Activated T-helper 17 cell treated with anti-CD3 and anti-CD28 coated beads, Interleukin-2, amount 50 U/mL, for 72 hours (primary cell): ENCODE measurements around the gene TM9SF3. TPM values are rescaled to one million over a fixed set of nuclear protein-coding genes. Genes with fewer than 3 reads are reported as not detected.

ENCODE experiments used
- ATAC-seq: fragments of 150-1000 bp; cut with Tn5 transposase; replicated peaks from 2 replicates; pipeline ENCODE4 v1.10.0; 2021; ENCODE audit warnings: mild to moderate bottlenecking, moderate library complexity
- H3K27ac Mint-ChIP-seq: one replicate; pipeline ENCODE4 v1.8.0; 2022; ENCODE audit warnings: mixed read lengths
- H3K27me3 Mint-ChIP-seq: one replicate; pipeline ENCODE4 v1.8.0; 2022; ENCODE audit warnings: mixed read lengths
- H3K36me3 Mint-ChIP-seq: one replicate; pipeline ENCODE4 v1.8.0; 2022; ENCODE audit warnings: low read depth, mild to moderate bottlenecking, mixed read lengths
- H3K4me1 Mint-ChIP-seq: one replicate; pipeline ENCODE4 v1.8.0; 2022; ENCODE audit warnings: mixed read lengths
- H3K4me3 Mint-ChIP-seq: one replicate; pipeline ENCODE4 v1.8.0; 2022; ENCODE audit warnings: mild to moderate bottlenecking, mixed read lengths
- H3K9me3 Mint-ChIP-seq: one replicate; pipeline ENCODE4 v1.8.0; 2022; ENCODE audit warnings: mixed read lengths
- total RNA-seq, 2 donors: library from RNA; stranded (reverse); gene quantifications; one replicate each; pipeline ENCODE4 v1.2.3, GENCODE V29; 2022

TM9SF3 gene
- 100 to 1,000 TPM in 1 of 2 donors, 10 to 100 TPM in 1; 80.3 to 101 TPM for total RNA-seq

- Mint-ChIP-seq H3K36me3 (peaks cover 30% of the 10 kb centered on the region), H3K27me3 (no peaks in the 10 kb centered on the region), H3K4me1 (peaks cover 23% of the 10 kb centered on the region), H3K4me3 (peak within 1 kb of the TSS; percentile 99), H3K9me3 (no peaks in the 10 kb centered on the region), H3K27ac (peak within 1 kb of the TSS; percentile 98)
- ATAC-seq = peak; percentile 78
Observed at GRCh38 chr10:96586419-96587263, at the start of gene TM9SF3. TM9SF3 (minus strand) TSS chr10:96587012; CDS start chr10:96586835, 177 bp downstream.

DNA sequence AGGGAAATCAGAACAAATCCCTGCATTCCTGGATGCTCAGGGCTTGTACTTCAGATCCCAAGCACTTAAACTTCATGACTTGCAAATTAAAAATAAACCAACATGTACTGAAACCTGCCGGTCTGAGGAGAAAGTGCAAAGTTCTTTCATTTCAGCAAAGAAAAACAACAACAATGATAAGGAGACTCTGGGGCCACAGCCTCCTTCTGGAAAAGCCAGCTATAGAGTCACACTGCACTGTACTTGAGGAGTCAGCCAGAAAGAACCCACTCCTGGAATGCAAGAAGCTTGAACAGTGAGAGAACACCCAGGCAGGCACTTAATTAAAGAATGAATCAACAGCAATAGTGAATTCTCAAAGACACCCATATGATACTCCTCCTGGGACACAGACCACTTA lies 49.7 kb upstream of the TM9SF3 start:
- H3K27ac Mint-ChIP-seq = no peak overlapping the region
- no peaks in the 10 kb centered on the region for H3K27me3 Mint-ChIP-seq
- H3K36me3 Mint-ChIP-seq = no peaks in the 10 kb centered on the region
- no peaks in the 10 kb centered on the region for H3K4me1 Mint-ChIP-seq
- H3K9me3 Mint-ChIP-seq = no peaks in the 10 kb centered on the region
- ATAC-seq = no peak
- H3K4me3 Mint-ChIP-seq = no peak overlapping the region

DNA sequence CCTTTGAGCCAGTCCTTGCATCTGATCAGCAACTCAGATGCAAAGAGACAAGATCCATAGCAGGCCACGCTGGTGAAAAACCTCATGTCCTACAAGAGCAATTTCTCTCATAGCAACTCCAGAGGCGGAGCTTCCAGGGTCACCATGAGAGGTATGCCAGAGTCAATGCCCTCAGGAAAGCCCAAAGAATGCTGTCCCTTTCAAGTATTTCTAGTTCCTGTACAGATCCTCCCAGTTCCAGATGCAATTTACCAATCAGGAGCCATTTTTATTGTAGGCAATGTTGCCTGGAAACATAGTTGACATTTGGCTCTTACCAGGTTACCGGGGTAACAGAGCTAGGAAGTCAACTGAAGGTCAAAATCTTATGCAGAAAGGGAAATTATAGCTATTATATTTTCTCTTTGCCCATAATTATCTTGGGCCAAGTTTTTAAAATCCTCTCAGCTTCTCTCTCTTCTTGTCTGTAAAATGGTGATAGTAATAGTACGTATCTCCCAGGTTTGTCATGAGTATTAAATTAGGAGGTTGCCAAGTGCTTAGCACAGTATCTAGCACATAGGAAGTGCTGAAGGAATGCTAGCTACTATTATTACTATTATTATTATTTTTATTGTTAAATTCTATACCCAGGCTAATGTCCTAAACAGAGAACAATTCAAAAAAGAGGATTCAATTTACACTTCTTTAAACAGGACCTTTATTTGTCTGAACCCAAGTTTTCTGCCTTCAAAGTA lies 46.3 kb upstream of the TM9SF3 start:
- H3K36me3 Mint-ChIP-seq = no peaks in the 10 kb centered on the region
- no peak overlapping the region for H3K4me3 Mint-ChIP-seq
- no peaks in the 10 kb centered on the region for H3K9me3 Mint-ChIP-seq
- H3K27ac Mint-ChIP-seq = no peak overlapping the region
- ATAC-seq = no peak
- H3K4me1 Mint-ChIP-seq = no peaks in the 10 kb centered on the region
- peaks cover 3% of the 10 kb centered on the region for H3K27me3 Mint-ChIP-seq

GRCh38 chr10:96627292-96627691 lies 40.5 kb upstream of the TM9SF3 start:
- H3K36me3 Mint-ChIP-seq = no peaks in the 10 kb centered on the region
- H3K27me3 Mint-ChIP-seq = peaks cover 3% of the 10 kb centered on the region
- no peak for ATAC-seq
- H3K27ac Mint-ChIP-seq = no peak overlapping the region
- no peaks in the 10 kb centered on the region for H3K9me3 Mint-ChIP-seq
- no peaks in the 10 kb centered on the region for H3K4me1 Mint-ChIP-seq
- H3K4me3 Mint-ChIP-seq = no peak overlapping the region

- Mint-ChIP-seq H3K4me3 (no peak overlapping the region), H3K27me3 (peaks cover 3% of the 10 kb centered on the region), H3K27ac (no peak overlapping the region), H3K4me1 (no peaks in the 10 kb centered on the region), H3K36me3 (no peaks in the 10 kb centered on the region), H3K9me3 (no peaks in the 10 kb centered on the region)
- ATAC-seq = no peak
Observed at GRCh38 chr10:96626795-96627194, 40.0 kb upstream of the TM9SF3 start.

DNA sequence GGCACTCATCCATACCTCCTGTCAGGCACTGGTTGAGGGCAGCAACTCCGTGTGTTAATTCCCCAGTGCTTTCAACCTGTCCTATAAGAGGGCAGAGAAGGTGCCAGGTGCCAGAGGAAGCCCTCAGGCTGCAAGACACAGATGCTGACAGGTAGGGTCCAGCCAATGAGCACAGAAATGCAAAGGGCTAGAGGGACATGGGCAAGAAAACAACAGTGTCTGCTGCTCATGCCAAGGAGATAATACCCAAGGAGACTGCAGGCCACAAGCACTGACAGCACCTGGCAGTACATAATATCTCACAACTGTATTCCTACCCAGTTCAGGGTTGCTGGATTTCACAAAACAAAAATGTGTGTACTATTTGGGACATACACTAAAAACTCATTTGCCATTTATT lies 38.4 kb upstream of the TM9SF3 start:
- no peak for ATAC-seq
- Mint-ChIP-seq H3K36me3 (no peaks in the 10 kb centered on the region), H3K9me3 (no peaks in the 10 kb centered on the region), H3K27me3 (no peaks in the 10 kb centered on the region), H3K27ac (no peak overlapping the region), H3K4me1 (no peaks in the 10 kb centered on the region), H3K4me3 (no peak overlapping the region)

GRCh38 chr10:96622013-96622787 lies 35.4 kb upstream of the TM9SF3 start:
- Mint-ChIP-seq H3K9me3 (no peaks in the 10 kb centered on the region), H3K27ac (no peak overlapping the region), H3K36me3 (no peaks in the 10 kb centered on the region), H3K4me1 (no peaks in the 10 kb centered on the region), H3K4me3 (no peak overlapping the region), H3K27me3 (no peaks in the 10 kb centered on the region)
- no peak for ATAC-seq

- H3K27ac Mint-ChIP-seq = no peak overlapping the region
- no peaks in the 10 kb centered on the region for H3K4me1 Mint-ChIP-seq
- no peak for ATAC-seq
- no peaks in the 10 kb centered on the region for H3K27me3 Mint-ChIP-seq
- H3K36me3 Mint-ChIP-seq = no peaks in the 10 kb centered on the region
- no peaks in the 10 kb centered on the region for H3K9me3 Mint-ChIP-seq
- no peak overlapping the region for H3K4me3 Mint-ChIP-seq
Observed at GRCh38 chr10:96619796-96620773, 33.3 kb upstream of the TM9SF3 start.

DNA sequence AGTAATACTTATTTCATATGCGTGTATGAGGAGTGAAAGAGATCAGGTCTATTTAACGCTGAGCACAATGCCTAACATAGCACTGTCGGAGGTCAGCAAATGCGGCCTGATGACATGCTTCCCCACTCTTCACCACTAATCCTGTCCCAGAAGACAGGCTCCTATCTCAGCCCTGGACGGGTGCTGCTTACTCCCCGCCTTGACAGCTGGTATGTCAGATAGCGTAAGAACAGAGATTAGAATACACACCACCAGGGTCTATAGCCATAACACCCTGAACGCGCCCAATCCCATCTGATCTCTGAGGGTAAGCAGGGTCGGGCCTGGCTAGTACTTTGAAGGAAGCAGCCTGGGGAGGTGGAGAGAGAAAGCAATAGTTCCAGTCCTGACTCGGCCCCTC lies 32.3 kb upstream of the TM9SF3 start:
- no peaks in the 10 kb centered on the region for H3K4me1 Mint-ChIP-seq
- H3K9me3 Mint-ChIP-seq = no peaks in the 10 kb centered on the region
- H3K27me3 Mint-ChIP-seq = no peaks in the 10 kb centered on the region
- H3K27ac Mint-ChIP-seq = no peak overlapping the region
- no peak overlapping the region for H3K4me3 Mint-ChIP-seq
- ATAC-seq = no peak
- H3K36me3 Mint-ChIP-seq = no peaks in the 10 kb centered on the region

GRCh38 chr10:96618653-96619052 lies 31.8 kb upstream of the TM9SF3 start:
- Mint-ChIP-seq H3K27ac (no peak overlapping the region), H3K9me3 (no peaks in the 10 kb centered on the region), H3K36me3 (no peaks in the 10 kb centered on the region), H3K4me1 (no peaks in the 10 kb centered on the region), H3K27me3 (no peaks in the 10 kb centered on the region), H3K4me3 (no peak overlapping the region)
- ATAC-seq = no peak

- Mint-ChIP-seq H3K4me3 (no peak overlapping the region), H3K9me3 (no peaks in the 10 kb centered on the region), H3K27me3 (no peaks in the 10 kb centered on the region), H3K27ac (no peak overlapping the region), H3K4me1 (no peaks in the 10 kb centered on the region), H3K36me3 (no peaks in the 10 kb centered on the region)
- no peak for ATAC-seq
Observed at GRCh38 chr10:96616961-96617360, 30.1 kb upstream of the TM9SF3 start.

DNA sequence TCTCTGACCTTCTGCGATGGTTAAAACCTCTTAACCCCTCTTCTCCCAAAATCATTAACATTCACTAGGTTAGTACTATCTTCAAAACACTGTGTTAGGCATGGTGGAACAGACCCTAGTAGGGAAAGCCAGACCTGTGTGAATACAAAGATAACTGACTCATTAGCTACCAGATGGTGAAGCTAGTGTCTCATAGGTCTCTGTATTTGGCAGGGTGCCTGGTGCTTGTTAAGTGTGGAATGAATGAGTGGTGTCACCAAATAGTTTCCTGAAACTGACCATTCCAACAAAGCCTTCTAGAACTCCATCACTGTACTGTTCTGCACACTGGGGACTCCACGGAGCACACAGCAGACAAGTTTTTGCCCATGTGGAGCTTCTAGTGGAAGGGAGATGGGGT lies 27.7 kb upstream of the TM9SF3 start:
- Mint-ChIP-seq H3K36me3 (no peaks in the 10 kb centered on the region), H3K27ac (peak overlapping the region; percentile 0), H3K27me3 (no peaks in the 10 kb centered on the region), H3K4me3 (no peak overlapping the region), H3K9me3 (no peaks in the 10 kb centered on the region), H3K4me1 (no peaks in the 10 kb centered on the region)
- ATAC-seq = no peak

DNA sequence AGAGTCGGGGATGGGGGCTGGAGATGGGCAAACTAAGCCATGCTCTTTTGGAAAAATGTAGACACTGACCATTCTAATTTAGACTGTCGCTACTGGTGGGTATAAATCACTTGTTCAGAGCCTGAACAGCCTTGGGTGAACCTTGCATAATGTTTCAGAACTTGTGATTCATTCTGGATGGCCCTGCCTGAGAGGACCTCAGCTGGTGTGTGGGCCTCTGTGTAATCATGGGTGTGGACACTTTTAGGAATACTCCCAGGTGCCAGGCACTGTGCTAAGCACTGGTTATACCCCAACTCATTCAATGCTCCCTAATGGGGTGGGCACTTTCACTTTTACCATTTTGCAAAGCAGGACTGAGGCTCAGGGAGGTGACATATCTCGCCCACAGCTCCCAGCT lies 26.8 kb upstream of the TM9SF3 start:
- no peaks in the 10 kb centered on the region for H3K36me3 Mint-ChIP-seq
- ATAC-seq = no peak
- no peaks in the 10 kb centered on the region for H3K4me1 Mint-ChIP-seq
- no peak overlapping the region for H3K27ac Mint-ChIP-seq
- no peak overlapping the region for H3K4me3 Mint-ChIP-seq
- no peaks in the 10 kb centered on the region for H3K27me3 Mint-ChIP-seq
- no peaks in the 10 kb centered on the region for H3K9me3 Mint-ChIP-seq
